Stimulated activated CD4-positive, alpha-beta T cell treated with anti-CD3 and anti-CD28 coated beads, Interleukin-2, amount 100 ng/mL, for 24 hours (primary cell): ENCODE measurements around the gene LBR.
A peak's percentile ranks its signal among the peaks of the same experiment; 100 is the strongest.
"Not testable (repeated sequence)": the region's sequence is repeated elsewhere in the genome, so short reads cannot be mapped to it uniquely, and the experiment has no call there.

Source experiments
- DNase-seq, 2 donors: peaks; one replicate each; pipeline ENCODE4 v3.0.0-alpha.2; 2020

LBR gene

GRCh38 chr1:225427235-225428067 is at the start of gene LBR:
LBR (minus strand) TSS chr1:225428038; CDS start chr1:225424075, 3,963 bp downstream.
- peak; percentile 40 to 48 for DNase-seq

- no peak for DNase-seq
These were observed 49.6 kb upstream of the LBR start for GRCh38 chr1:225477296-225477911.

- DNase-seq: no peak
These were observed 48.7 kb upstream of the LBR start for GRCh38 chr1:225476538-225476988.

- no peak for DNase-seq
These were observed 48.3 kb upstream of the LBR start for GRCh38 chr1:225476100-225476511.

GRCh38 chr1:225474986-225475820 is 47.4 kb upstream of the LBR start:
- DNase-seq: peak; percentile 64 to 73

GRCh38 chr1:225474439-225474985 is 46.7 kb upstream of the LBR start:
- no peak for DNase-seq

GRCh38 chr1:225473676-225474438 is 46.0 kb upstream of the LBR start:
- DNase-seq: not testable (repeated sequence)

- DNase-seq: not testable (repeated sequence)
These were observed 45.4 kb upstream of the LBR start for GRCh38 chr1:225473266-225473665.

- DNase-seq: no peak
These were observed 43.8 kb upstream of the LBR start for GRCh38 chr1:225471453-225472301.

- no peak for DNase-seq
These were observed 43.2 kb upstream of the LBR start for GRCh38 chr1:225471109-225471452.

- no peak for DNase-seq
These were observed 42.6 kb upstream of the LBR start for GRCh38 chr1:225470211-225471108.

GRCh38 chr1:225469051-225469450 is 41.2 kb upstream of the LBR start:
- DNase-seq: no peak

- peak in 1 of 2 donors; percentile 32 for DNase-seq
These were observed 40.6 kb upstream of the LBR start for GRCh38 chr1:225468270-225469020.

- peak; percentile 78 to 79 for DNase-seq
These were observed 39.6 kb upstream of the LBR start for GRCh38 chr1:225467193-225468020.

GRCh38 chr1:225466848-225467192 is 39.0 kb upstream of the LBR start:
- DNase-seq: no peak

- DNase-seq: no peak
These were observed 38.1 kb upstream of the LBR start for GRCh38 chr1:225465793-225466517.

GRCh38 chr1:225464851-225465792 is 37.3 kb upstream of the LBR start:
- no peak for DNase-seq
